ENCODE measurements around the gene MEX3D. TPM values are rescaled to one million over a fixed set of nuclear protein-coding genes. Genes with fewer than 3 reads are reported as not detected.

MEX3D gene
- total RNA-seq, 1 experiment from 2014 or later = 70.4 TPM

- Histone ChIP-seq H2BK15ac (ENCODE audit: low read depth, low read length) (no peak overlapping the region), H3K9ac (ENCODE audit: extremely low read depth, insufficient read length, low read length) (no peak overlapping the region), H3K79me2 (ENCODE audit: insufficient read depth, low read length) (no peaks in the 10 kb centered on the region), H4K91ac (ENCODE audit: insufficient read length, low read depth, low read length) (no peak overlapping the region), H3K27ac (ENCODE audit: insufficient read length, low read depth, low read length) (no peak overlapping the region), H4K20me1 (ENCODE audit: control insufficient read depth, insufficient read depth, insufficient read length) (peaks cover 3% of the 10 kb centered on the region), H4K5ac (ENCODE audit: insufficient read length, low read depth, low read length) (no peak overlapping the region), H3K4me2 (ENCODE audit: insufficient read depth, insufficient read length, low read length) (no peak overlapping the region), H2AFZ (ENCODE audit: low read length) (no peak overlapping the region), H3K4ac (ENCODE audit: low read depth, low read length) (no peak overlapping the region), H2AK5ac (ENCODE audit: insufficient read length, low read length) (no peak overlapping the region), H3K23me2 (ENCODE audit: insufficient read length, low read depth, low read length, poor library complexity, severe bottlenecking) (peaks cover 2% of the 10 kb centered on the region), H2BK120ac (ENCODE audit: low read depth, low read length, poor library complexity, severe bottlenecking) (no peak overlapping the region), H2BK5ac (ENCODE audit: insufficient read length, low read length) (no peak overlapping the region), H3K4me1 (ENCODE audit: insufficient read depth, low read length) (no peaks in the 10 kb centered on the region), H3K9me3 (ENCODE audit: control insufficient read depth, low read depth, low read length) (no peaks in the 10 kb centered on the region), H3K18ac (ENCODE audit: insufficient read length, low read depth, low read length) (no peak overlapping the region), H3K79me1 (ENCODE audit: insufficient read depth, low read depth, low read length, poor library complexity, severe bottlenecking) (no peaks in the 10 kb centered on the region), H4K8ac (replicated peaks; ENCODE audit: insufficient read length, low read depth, low read length) (no peak overlapping the region), H3K27me3 (ENCODE audit: insufficient read depth, low read length) (peaks cover 16% of the 10 kb centered on the region; the same call in 1 of the 2 replicates), H3K56ac (ENCODE audit: insufficient read length, low read depth, low read length) (no peak overlapping the region), H3K14ac (ENCODE audit: insufficient read depth, low read length) (no peak overlapping the region; the same call in 1 of the 2 replicates), H3K23ac (ENCODE audit: insufficient read length, low read depth, low read length) (no peak overlapping the region), H2BK20ac (ENCODE audit: low read depth, low read length, poor library complexity, severe bottlenecking) (no peak overlapping the region), H2BK12ac (ENCODE audit: insufficient read length, low read depth, low read length) (no peak overlapping the region), H3T11ph (ENCODE audit: low read length) (no peak overlapping the region)
- TF ChIP-seq, protein P1, sequence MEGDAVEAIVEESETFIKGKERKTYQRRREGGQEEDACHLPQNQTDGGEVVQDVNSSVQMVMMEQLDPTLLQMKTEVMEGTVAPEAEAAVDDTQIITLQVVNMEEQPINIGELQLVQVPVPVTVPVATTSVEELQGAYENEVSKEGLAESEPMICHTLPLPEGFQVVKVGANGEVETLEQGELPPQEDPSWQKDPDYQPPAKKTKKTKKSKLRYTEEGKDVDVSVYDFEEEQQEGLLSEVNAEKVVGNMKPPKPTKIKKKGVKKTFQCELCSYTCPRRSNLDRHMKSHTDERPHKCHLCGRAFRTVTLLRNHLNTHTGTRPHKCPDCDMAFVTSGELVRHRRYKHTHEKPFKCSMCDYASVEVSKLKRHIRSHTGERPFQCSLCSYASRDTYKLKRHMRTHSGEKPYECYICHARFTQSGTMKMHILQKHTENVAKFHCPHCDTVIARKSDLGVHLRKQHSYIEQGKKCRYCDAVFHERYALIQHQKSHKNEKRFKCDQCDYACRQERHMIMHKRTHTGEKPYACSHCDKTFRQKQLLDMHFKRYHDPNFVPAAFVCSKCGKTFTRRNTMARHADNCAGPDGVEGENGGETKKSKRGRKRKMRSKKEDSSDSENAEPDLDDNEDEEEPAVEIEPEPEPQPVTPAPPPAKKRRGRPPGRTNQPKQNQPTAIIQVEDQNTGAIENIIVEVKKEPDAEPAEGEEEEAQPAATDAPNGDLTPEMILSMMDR (conservative IDR thresholded peaks at IDR 0.05) = no peak
- Mint-ChIP-seq H3K27ac (no peak overlapping the region), H3K4me3 (no peak overlapping the region), H3K9me3 (peaks cover 0 to 6% of the 10 kb centered on the region in 2 experiments; a peak in 3 of 5 replicates), H3K4me1 (peaks cover 6 to 7% of the 10 kb centered on the region in 2 experiments; a peak in 3 of 4 replicates), H3K27me3 (ENCODE audit: low read depth) (peaks cover 58% of the 10 kb centered on the region), H3K36me3 (ENCODE audit: insufficient read depth in 1 of 3, low read depth in 3 of 3) (no peaks in the 10 kb centered on the region)
- DNase-seq = no peak
- WGBS (ENCODE audit: extremely low coverage, insufficient read length, low lambda C conversion rate) = no CpG with 5 or more reads among the region's 27 CpGs
Observed at GRCh38 chr19:1527650-1528309, 40.3 kb downstream of the MEX3D start.
